LNCaP clone FGC (cell line): ENCODE data around the gene RAB26.

ENCODE experiments used
- DNase-seq: peaks from one replicate; pipeline ENCODE4 v3.0.0-alpha.2; 2011; ENCODE audit warnings: low read depth
- H3K4me3 ChIP-seq: 2 replicates; pipeline ENCODE4 v1.5.1; 2011; ENCODE audit warnings: mild to moderate bottlenecking, low read depth, low read length, control low read depth
- TF ChIP-seq, protein P1 (sequence below): IDR thresholded peaks from 2 replicates; pipeline ENCODE4 v1.5.1; 2012; ENCODE audit warnings: mild to moderate bottlenecking; ENCODE audit not compliant: control insufficient read depth, insufficient read depth; ENCODE audit errors: extremely low read depth

Gene RAB26

DNA sequence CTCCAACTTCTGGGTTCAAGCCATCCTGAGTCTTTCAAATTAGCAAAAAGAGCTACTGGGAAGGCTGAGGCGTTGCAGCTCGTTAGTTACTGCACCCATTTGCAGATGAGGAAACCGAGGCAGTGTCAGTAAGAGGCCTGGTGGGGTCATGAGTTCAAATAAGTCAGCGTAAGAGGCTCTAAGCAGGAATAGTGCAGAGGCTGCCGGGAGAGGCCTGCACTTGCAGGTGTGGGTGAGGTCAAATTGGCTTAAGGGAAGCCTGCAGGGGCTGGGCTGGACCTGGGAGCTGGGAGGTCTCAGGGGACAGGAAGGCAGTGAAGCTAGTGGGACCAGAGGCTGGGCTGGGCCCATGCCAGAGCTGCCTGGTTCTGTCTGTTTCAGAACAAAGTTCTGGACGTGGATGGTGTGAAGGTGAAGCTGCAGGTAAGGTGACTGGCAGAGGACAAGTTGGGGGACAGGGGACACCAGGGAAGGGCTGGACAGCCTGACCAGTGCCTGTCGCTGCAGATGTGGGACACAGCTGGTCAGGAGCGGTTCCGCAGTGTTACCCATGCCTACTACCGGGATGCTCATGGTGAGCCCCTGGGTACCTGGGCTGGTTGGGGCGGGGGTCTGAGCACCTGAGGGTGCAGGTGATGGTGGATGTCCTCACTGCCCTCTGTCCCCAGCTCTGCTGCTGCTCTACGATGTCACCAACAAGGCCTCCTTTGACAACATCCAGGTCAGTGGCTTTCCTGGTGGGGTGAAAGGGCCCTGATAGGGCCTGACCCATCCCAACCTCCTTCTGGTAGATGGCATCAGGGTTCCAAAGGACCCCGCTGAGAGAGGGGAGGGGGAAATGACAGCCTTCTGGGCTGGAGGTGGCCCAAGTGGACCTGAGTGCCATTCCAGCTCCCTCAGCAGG, 3.0 kb downstream of the RAB26 start:
- TF ChIP-seq, protein P1, sequence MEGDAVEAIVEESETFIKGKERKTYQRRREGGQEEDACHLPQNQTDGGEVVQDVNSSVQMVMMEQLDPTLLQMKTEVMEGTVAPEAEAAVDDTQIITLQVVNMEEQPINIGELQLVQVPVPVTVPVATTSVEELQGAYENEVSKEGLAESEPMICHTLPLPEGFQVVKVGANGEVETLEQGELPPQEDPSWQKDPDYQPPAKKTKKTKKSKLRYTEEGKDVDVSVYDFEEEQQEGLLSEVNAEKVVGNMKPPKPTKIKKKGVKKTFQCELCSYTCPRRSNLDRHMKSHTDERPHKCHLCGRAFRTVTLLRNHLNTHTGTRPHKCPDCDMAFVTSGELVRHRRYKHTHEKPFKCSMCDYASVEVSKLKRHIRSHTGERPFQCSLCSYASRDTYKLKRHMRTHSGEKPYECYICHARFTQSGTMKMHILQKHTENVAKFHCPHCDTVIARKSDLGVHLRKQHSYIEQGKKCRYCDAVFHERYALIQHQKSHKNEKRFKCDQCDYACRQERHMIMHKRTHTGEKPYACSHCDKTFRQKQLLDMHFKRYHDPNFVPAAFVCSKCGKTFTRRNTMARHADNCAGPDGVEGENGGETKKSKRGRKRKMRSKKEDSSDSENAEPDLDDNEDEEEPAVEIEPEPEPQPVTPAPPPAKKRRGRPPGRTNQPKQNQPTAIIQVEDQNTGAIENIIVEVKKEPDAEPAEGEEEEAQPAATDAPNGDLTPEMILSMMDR = no peak
- DNase-seq = no peak
- H3K4me3 ChIP-seq = peak overlapping the region; percentile 76

DNA sequence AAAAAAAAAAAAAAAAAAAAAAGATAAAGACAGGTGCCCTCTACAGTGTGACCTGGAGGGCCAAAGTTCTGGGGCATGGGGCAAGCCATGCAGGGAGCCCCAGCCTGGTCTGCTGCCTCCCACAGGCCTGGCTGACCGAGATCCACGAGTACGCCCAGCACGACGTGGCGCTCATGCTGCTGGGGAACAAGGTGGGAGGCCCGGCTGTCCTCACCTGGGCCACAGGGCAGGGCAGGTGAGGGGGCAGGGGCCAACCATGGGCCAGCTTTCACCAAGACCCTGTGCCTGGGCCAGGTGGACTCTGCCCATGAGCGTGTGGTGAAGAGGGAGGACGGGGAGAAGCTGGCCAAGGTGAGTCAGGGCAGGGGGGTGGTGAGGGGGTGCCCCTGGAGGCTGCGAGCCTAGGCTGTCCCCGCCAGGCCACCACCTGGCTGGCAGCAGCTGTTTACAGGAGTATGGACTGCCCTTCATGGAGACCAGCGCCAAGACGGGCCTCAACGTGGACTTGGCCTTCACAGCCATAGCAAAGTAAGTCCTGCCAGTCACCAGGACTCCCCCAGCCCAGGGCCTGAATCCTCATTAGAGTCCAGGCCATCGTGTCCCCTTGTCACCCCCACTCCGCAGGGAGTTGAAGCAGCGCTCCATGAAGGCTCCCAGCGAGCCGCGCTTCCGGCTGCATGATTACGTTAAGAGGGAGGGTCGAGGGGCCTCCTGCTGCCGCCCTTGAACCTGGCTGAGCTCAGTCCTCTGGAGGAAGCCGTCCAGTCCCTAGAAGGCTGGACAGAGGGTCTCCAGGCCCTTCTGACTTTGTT, 4.5 kb downstream of the RAB26 start:
- DNase-seq = no peak
- H3K4me3 ChIP-seq = peak overlapping the region; percentile 90
- TF ChIP-seq, protein P1 = peak; percentile 37

DNA sequence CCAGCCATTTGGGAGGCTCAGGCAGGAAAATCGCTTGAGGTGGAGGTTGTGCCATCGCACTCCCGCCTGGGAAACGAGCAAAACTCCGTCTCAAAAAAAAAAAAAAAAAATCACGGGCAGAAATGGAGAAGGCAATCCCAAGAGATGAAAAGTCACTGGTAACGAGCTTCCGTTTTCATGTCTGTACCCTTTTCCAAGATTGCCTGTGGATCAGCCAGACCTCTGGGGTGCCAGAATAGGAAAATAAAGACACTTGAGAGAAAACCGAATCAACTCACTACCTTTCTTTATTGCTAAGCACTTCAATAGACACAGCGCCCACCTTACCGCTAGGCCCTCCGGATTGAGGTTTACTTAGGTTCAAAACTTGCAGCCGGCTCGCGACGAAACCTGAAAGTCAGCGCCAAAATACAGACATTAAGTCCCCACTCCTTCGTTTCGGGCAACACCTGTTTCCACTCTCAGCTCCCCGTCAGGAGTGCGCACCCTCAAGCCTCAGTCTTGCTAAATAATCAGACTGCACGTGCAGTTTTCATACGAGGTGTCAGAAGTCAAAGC, 6.2 kb downstream of the RAB26 start:
- no peak for DNase-seq
- H3K4me3 ChIP-seq = peak overlapping the region; percentile 90
- TF ChIP-seq, protein P1 = no peak

DNA sequence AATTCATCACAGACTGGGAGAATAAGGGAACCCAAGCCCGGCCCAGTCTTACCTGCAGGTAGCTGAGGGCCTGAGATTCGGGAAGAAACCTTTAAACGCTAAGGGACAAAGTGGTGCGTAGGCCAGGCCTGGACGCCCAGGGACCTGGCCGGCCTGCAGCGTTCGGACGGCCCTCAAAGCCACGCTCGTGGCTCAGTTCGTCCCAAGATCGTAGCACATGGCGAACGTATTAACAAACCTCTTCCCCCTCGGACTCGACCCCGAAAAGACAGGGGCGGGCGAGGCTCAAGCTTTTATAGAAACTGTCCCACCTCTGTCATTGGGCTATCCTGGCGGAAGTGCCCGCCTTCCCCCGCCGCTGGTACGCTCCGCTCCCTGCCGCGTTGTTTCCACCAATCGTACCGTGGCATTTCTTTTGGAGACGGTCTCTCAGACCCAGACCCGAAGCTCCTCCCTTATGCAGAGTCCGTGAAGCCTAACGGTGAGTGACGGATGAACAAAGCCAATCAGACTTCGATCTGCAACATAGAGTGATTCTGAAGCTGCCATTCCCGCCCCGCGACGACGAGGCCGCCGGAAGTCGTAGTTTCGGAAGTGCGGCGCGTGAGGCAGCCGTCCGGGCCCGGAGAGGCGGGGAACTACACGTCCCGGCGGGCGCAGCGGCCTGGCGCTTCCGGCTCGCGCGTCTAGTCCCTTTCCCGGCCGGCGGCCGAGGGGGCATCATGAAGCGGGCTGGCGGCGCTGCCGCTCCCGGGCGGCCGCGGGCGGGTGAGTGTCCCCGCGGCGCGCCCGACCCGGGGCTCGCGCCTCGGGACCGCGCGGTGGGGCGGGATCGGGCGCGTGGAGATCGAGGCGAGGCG, 6.9 kb downstream of the RAB26 start, which contains the start of gene TRAF7:
TRAF7 (plus strand) TSS at position 692 of the 860 bp plus-strand sequence. CDS start 8,139 bp downstream, outside the sequence.
- H3K4me3 ChIP-seq = peak within 1 kb of the TSS; percentile 90
- peak; percentile 100 for DNase-seq
- TF ChIP-seq, protein P1 = no peak

DNA sequence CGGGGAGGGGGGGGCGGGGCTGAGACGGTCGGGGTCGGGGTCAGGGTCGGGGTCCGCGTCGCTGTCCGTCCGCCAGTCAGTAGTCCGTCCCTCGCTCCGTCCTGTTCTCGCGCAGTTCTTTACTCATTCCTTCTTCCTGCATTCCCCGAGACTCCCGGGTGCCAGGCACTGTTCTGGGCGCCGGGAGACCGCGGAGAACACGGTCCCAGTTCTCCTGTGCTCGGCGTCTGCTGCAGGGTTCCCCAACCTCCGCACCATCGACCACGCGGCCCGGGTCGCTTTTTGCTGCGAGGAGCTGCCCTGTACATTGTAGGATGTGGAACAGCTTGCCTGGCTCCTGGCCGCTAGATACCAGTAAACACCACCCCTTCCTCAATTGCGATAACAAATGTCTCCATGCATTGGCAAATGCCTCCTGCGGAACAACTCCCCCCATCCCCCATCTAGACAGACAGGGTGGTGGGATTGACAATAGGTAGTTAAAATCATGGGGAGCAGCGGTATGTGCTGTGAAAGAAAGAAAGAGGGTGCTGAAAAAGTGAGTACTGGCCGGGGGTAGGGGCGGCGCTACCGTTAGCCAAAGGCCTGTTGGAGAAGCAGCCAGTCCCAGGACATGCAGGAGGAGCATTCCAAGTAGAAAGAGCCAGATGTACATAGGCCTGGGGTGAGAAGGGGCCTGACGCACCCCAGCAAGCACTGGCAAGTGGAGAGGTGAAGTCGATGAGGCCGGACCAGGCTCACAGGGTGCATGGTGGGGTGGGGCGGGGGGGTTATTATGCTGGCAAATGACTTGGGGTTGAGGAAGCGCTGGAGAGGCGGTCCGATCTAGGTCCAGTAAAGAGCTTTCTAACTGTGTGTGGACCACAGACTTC, 7.8 kb downstream of the RAB26 start:
- TF ChIP-seq, protein P1 = no peak
- DNase-seq = no peak
- peak overlapping the region; percentile 90 for H3K4me3 ChIP-seq
